Neutrophil (primary cell): ENCODE data around the gene RPS8.
A peak's percentile ranks its signal among the peaks of the same experiment; 100 is the strongest.

Experiments
- H3K27ac ChIP-seq: fragments of 200-600 bp; sonication (generic); 2 replicates; pipeline ENCODE4 v1.5.1; 2016; ENCODE audit warnings: mild to moderate bottlenecking, moderate library complexity
- H3K27me3 ChIP-seq: fragments of 200-600 bp; sonication (generic); 2 replicates; pipeline ENCODE4 v1.6.0; 2016; ENCODE audit warnings: mild to moderate bottlenecking
- H3K36me3 ChIP-seq: fragments of 200-600 bp; sonication (generic); 2 replicates; pipeline ENCODE4 v1.5.1; 2017
- H3K4me1 ChIP-seq, 2 experiments: fragments of 200-600 bp in 1 of 2; sonication (generic) in 1 of 2; 1 replicate in 1 of 2; 2 replicates in 1 of 2; pipeline versions ENCODE4 v1.5.1 to v1.6.1; 2013 to 2016; ENCODE audit warnings: low read depth in 1 of 2, low read length in 1 of 2, mild to moderate bottlenecking in 1 of 2, moderate library complexity in 1 of 2; ENCODE audit not compliant: control insufficient read depth in 1 of 2, insufficient read depth in 1 of 2
- H3K4me3 ChIP-seq, 2 experiments: fragments of 200-600 bp in 1 of 2; sonication (generic) in 1 of 2; 1 replicate in 1 of 2; 2 replicates in 1 of 2; pipeline ENCODE4 v1.5.1; 2013 to 2016; ENCODE audit warnings: low read depth in 1 of 2, low read length in 1 of 2, mild to moderate bottlenecking in 1 of 2, moderate library complexity in 1 of 2
- H3K9me3 ChIP-seq: fragments of 200-600 bp; sonication (generic); 2 replicates; pipeline ENCODE4 v1.5.1; 2016
- CTCF ChIP-seq: fragments of 200-600 bp; sonication (generic); IDR thresholded peaks from 2 replicates; pipeline ENCODE4 v1.5.1; 2016; ENCODE audit warnings: antibody characterized with exemption

The RPS8 gene

GRCh38 chr1:44785029-44785380, 9.7 kb downstream of the RPS8 start:
- H3K4me1 ChIP-seq = peaks cover 29% of the 10 kb centered on the region in 2 experiments
- H3K27ac ChIP-seq = no peak overlapping the region
- peaks cover 20% of the 10 kb centered on the region for H3K27me3 ChIP-seq
- peaks cover 13% of the 10 kb centered on the region for H3K36me3 ChIP-seq
- H3K4me3 ChIP-seq = no peak overlapping the region
- TF ChIP-seq CTCF = no peak
- no peaks in the 10 kb centered on the region for H3K9me3 ChIP-seq

GRCh38 chr1:44785501-44786137, 10.3 kb downstream of the RPS8 start:
- Histone ChIP-seq H3K9me3 (no peaks in the 10 kb centered on the region), H3K36me3 (peaks cover 8% of the 10 kb centered on the region), H3K27ac (no peak overlapping the region), H3K4me1 (peaks cover 29% of the 10 kb centered on the region in 2 experiments), H3K27me3 (peaks cover 20% of the 10 kb centered on the region), H3K4me3 (peak overlapping the region; percentile 66 to 72)
- no peak for TF ChIP-seq CTCF

- TF ChIP-seq CTCF = peak; percentile 97
- peak overlapping the region; percentile 20 for H3K27ac ChIP-seq
- peaks cover 29% of the 10 kb centered on the region in 2 experiments for H3K4me1 ChIP-seq
- H3K9me3 ChIP-seq = no peaks in the 10 kb centered on the region
- H3K27me3 ChIP-seq = peaks cover 20% of the 10 kb centered on the region
- peaks cover 2% of the 10 kb centered on the region for H3K36me3 ChIP-seq
- H3K4me3 ChIP-seq = peak overlapping the region; percentile 66 to 72
Observed at GRCh38 chr1:44786138-44786840, 10.9 kb downstream of the RPS8 start.

GRCh38 chr1:44786841-44787426, 11.6 kb downstream of the RPS8 start:
- Histone ChIP-seq H3K4me3 (no peak overlapping the region), H3K9me3 (no peaks in the 10 kb centered on the region), H3K36me3 (no peaks in the 10 kb centered on the region), H3K27me3 (peaks cover 20% of the 10 kb centered on the region), H3K4me1 (peaks cover 29% of the 10 kb centered on the region in 2 experiments), H3K27ac (no peak overlapping the region)
- no peak for TF ChIP-seq CTCF

- H3K27ac ChIP-seq = no peak overlapping the region
- H3K27me3 ChIP-seq = peaks cover 20% of the 10 kb centered on the region
- H3K36me3 ChIP-seq = no peaks in the 10 kb centered on the region
- H3K4me3 ChIP-seq = no peak overlapping the region
- no peak for TF ChIP-seq CTCF
- no peaks in the 10 kb centered on the region for H3K9me3 ChIP-seq
- peaks cover 29% of the 10 kb centered on the region in 2 experiments for H3K4me1 ChIP-seq
Observed at GRCh38 chr1:44787506-44787905, 12.2 kb downstream of the RPS8 start.
